D341Med (cell line): Measurements from ENCODE around the gene SLC38A1.
"Not testable (repeated sequence)": the region's sequence is repeated elsewhere in the genome, so short reads cannot be mapped to it uniquely, and the experiment has no call there.

Experiments used
- DNase-seq: peaks from one replicate; pipeline ENCODE4 v3.0.0; 2012; ENCODE audit warnings: low spot score

SLC38A1 gene

DNA sequence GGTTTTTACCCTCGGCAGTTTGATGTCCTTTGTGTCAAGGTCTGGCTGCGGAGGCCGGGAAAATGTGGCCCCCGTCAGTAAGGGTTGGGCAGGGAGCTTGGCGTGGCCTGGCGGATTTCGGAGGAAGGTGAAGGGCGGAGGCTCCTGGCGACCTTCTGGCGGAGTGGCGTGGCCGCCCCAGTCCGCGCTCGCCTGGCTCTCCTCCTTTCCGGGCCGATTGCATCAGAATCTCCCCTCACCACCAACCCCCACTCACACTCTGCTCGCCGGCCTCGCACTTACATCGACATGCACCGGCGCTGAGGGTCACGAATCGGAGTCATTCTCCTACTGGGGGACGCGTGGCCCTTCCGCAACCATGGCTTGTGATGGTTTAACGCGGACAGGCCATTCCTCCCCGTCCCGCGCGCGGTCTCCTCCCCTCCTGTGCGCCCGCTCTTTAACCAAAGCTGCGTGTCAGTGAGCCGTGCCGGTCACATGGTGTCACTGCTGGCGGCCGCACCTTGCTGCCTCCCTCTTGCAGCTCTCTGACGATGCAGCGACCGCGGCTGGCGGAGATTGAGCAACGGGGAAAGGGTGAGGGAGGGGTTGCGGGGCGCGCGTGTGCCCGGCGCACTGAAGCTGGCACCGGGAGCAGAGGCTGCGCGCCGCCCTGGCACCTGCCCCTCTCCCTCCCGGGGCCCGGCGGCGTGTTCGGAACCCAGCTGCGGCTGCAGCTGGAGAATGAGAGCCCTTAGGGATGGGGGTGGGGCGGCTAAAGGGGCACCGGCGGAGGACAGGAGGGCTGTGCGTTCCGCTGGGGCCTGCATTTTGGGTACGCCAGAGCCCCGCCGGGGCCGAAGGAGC lies at the start of gene SLC38A1:
SLC38A1 (minus strand) TSS at position 461 of the 846 bp plus-strand sequence. CDS start 29,243 bp downstream, outside the sequence.
- DNase-seq: peak; percentile 85

DNA sequence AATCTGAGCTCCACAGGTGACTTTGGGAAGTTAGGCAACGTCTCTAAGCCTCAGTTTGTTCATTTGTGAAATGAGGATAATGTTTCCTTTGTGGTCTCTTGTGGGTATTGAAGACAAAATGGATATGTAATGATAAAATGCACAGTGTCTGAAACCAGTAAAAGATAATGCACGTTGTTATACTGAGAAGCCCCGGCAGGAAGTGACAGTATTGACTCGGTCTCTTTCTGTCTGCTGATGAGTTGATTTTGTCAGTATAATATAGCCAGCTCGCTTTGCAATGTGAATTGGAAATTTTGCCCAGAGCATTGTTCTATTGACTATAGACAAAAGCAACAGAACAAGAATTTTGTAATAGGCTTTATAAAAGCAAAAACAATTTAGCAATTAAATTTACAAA lies 49.2 kb upstream of the SLC38A1 start:
- no peak for DNase-seq

DNA sequence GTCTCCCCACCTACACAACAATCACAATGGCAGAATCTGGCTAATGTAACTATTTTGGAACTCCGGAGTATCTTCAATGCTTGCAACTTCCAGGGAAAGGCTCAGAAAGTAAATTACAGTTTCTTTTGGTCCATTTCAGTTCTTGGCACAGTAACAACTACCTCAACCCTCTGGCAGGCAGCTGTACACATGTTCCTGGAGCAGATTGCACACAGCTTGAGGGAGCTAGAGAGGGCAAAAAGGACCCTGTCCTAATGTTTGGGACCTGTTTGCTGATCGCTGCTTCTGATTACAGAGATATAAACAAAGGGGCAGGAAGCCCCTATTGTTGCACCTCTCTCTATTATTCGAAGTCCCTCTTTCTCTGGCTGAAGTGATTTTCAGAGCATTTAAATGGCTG lies 35.2 kb upstream of the SLC38A1 start:
- no peak for DNase-seq

DNA sequence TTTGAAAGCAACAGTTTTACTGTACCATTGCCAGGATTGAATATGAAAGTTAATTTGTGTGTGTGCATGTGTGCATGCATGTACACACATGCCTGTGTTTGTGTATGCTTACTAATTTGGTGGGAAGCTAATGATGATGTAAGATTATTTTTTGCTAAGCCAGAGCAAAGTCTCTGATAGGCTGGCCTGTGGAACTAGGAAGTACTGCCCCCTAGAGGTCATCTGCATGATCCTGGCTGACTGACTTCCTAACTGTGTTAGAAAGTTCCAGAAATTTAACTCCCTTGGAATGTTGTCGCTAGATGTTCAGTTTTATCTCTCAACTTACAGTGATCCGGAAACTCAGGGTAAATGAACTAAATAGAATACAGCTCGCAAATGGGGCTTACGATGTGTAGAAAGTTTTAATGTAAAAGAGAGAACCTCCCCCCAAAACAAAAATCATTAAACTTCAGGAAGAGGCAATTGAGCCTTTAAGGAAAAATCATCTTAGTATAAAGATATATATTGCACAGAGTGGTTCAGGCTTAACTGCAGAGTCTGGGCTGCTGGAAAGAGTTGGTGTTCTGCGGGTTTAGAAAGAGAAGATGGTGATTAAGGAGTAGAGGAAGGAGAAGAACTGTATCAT lies 34.3 kb upstream of the SLC38A1 start:
- DNase-seq: peak; percentile 63

DNA sequence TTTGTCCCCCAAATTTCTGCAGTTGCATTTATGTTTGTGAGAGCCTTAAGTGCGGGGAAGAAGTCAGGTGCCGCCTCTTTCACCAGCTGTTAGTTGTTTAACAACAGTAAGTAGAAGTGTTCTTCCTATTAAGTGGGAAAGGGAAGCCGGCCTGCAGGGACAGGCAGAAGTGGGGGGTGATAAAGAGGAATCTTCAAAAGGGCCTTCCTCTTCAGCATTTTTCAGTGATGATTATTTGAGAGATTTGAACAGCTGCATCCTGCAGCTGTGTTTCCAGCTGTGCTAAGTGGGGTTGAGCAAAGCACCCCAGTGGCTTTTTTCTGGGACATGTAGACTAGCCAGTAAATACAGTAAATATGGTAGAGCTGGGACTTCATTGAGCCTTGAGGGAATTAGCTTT lies 32.1 kb upstream of the SLC38A1 start:
- no peak for DNase-seq

DNA sequence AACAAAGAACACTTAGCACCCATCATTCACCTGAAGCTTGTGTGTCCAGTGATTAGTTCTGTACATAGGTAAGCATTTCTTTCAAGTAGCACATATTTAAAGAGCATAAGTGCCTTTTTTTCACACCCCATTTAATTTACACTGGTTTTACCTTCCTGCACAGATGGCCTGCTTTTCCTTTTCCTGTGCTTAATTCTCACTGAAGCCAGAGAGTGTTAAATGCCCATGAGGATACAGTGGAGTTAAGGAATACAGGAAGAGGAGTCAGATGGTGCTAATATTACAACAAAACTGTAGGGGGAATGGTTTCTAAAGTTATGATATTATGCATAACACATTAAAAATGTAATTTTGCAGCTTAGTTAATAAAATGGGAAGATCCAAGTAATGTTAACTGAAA lies 31.0 kb upstream of the SLC38A1 start:
- DNase-seq: no peak

DNA sequence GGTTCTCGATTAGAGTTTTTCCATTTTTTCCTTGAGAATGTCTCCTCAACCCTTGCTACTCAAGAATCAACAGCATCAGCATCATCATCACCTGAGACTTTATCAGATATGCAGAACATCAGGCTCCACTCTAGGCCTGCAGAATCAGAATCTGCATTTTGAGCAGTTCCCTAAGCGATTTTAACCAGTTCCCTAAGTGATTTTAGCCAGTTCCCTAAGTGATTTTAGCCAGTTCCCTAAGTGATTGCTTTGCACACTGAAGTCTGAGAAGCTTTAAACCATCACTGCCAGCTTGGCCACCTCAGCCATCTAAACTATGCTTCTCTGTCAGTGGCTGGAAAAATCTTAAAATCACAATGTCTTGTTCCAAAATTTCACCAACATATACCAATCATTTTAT lies 29.4 kb upstream of the SLC38A1 start:
- no peak for DNase-seq

DNA sequence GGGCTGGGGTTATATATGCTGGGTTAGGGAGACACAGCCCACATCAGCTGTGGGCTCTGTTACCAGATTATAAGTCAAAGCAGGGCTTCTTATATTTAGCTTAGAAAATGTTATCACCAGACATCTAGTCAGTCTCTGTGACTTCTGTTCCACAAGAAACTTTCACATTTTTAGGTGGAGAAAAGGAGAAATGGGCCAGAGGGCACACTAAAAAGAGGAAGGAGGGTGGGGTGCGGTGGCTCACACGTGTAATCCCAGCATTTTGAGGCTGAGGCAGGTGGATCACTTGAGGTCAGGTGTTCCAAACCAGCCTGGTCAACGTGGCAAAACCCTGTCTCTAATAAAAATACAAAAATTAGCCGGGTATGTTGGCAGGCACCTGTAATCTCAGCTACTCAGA lies 28.0 kb upstream of the SLC38A1 start:
- DNase-seq: no peak

DNA sequence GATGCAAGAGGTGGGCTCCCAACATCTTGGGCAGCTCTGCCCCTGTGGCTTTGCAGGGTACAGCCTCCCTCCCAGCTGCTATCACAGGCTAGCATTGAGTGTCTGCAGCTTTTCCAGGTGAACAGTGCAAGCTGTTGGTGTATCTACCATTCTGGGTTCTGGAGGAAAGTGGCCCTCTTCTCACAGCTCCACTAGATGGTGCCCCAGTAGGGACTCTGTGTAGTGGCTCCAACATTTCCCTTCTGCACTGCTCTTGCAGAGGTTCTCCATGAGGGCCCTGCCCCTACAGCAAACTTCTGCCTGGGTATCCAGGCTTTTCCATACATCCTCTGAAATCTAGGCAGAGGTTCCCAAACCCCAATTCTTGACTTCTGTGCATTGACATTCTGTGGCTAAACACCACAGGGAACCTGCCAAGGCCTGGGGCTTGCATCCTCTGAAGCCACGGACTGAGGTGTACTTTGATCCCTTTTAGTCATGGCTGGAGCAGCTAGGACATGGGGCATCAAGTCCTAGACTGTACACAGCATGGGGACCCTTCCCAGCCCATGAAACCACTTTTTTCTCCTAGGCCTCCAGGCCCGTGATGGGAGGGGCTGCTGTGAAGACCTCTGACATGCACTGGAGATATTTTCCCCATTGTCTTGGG lies 24.0 kb upstream of the SLC38A1 start:
- no peak for DNase-seq

DNA sequence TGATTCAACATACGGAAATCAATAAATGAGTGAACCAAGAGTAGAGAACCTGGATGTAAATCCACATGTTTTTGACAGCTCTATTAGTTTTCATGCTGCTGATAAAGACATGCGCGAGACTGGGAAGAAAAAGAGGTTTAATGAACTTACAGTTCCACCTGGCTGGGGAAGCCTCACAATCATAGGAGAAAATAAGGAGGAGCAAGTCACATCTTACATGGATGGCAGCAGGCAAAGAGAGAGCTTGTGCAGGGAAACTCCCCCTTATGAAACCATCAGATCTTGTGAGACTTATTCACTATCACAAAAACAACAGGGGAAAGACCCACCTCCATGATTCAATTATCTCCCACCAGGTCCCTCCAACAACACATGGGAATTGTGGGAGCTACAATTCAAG lies 23.1 kb upstream of the SLC38A1 start:
- DNase-seq: not testable (repeated sequence)

DNA sequence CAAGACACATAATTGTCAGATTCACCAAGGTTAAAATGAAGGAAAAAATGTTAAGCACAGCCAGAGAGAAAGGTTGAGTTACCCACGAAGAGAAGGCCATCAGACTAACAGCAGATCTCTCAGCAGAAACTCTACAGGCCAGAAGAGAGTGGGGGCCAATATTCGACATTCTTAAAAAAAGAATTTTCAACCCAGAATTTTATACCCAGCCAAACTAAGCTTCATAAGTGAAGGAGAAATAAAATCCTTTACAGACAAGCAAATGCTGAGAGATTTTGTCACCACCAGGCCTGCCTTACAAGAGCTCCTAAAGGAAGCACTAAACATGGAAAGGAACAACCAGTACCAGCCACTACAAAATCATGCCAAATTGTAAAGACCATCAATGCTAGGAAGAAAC lies 16.3 kb upstream of the SLC38A1 start:
- DNase-seq: not testable (repeated sequence)

DNA sequence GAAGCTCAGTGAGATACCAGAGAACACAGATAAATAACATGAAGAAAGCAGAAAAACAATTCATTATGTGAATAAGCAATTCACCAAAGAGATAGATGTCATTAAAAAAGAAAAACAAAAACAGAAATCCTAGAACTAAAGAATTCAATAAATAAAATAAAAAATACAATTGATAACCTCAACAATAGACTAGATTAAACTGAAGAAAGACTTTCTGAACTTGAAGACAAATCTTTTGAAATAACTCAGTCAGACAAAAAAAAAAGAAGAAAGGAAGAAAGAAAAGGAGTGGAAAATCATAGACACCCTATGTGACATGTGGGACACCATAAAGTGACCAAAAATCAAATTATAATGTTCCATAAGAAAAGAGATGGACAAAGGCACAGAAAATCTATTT lies 14.0 kb upstream of the SLC38A1 start:
- no peak for DNase-seq

DNA sequence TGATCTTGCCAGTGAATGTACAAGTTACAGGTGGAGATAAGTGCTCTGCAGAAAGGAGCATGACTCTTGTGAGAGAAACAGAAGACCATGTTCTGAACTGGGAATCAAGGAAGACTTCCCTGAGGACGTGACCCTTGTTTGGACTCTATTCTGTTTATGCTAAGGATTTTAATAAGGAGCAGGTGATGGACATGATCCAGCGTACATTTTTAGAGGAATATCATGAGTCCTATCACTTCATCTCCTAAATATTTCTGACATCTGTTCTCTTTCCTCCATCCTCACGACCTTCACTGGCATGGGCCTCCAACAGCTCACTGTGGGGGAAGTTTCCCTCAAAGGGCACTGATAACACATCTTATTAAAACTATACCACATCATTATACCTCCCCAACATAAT lies 7.9 kb upstream of the SLC38A1 start:
- no peak for DNase-seq

DNA sequence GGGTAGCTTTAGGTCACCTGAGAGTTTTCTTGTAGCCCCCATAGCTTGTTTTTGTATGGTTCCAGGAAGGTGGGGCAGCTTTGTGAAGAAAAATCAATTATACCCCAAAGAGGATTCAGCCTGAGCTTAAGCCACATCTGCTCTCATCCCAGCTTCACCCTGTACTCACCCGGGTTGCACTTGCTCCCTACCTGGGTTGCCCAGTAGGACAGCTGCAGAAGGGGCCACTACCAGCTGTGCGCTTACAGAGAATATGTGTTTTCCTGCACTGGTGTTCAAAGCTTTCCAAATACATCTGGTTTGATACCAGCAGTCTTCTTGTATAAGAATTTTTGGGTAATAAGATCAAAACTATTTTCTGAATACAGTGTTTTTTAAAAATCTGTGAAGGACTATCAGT lies 3.0 kb upstream of the SLC38A1 start:
- DNase-seq: peak; percentile 75

DNA sequence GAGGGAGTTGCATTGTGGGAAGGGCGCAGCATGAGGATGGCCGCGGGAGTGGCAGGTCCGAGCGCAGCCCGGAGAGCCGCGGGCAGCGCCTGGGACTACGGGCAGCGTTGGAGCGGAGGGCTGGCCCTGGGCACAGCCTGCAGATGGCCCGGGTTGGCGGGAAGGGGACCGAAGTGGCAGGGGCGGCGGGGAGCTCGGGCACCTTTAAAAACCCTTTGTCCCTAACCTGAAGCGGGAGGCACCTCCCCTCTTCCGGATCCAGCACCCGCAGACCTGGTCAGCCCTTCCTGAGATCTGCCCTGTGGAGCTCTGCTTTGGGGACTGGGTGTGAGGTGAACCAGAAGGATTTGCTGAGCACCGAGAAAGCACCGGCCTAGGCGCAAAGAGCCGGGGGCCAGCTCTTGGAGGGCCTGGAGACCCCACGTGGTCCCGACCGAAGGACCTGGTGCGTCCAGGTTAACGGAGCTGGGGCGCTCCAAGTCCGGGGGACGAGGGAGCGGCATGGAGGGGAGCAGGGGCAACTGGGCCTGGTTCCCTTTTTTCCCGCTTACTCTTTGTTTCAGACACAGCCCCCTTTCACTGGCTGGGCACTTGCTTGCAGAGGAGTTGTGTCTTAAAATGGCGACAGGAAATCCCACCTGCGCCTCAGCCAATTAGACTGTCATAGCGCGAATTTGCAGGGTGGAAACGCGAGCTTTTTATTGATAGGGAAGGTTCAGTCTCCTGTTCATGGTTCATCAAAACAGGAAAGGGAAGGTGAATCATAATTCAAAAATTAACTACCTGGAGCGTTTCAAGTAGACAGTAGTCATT lies 792 bp upstream of the SLC38A1 start:
- DNase-seq: no peak

DNA sequence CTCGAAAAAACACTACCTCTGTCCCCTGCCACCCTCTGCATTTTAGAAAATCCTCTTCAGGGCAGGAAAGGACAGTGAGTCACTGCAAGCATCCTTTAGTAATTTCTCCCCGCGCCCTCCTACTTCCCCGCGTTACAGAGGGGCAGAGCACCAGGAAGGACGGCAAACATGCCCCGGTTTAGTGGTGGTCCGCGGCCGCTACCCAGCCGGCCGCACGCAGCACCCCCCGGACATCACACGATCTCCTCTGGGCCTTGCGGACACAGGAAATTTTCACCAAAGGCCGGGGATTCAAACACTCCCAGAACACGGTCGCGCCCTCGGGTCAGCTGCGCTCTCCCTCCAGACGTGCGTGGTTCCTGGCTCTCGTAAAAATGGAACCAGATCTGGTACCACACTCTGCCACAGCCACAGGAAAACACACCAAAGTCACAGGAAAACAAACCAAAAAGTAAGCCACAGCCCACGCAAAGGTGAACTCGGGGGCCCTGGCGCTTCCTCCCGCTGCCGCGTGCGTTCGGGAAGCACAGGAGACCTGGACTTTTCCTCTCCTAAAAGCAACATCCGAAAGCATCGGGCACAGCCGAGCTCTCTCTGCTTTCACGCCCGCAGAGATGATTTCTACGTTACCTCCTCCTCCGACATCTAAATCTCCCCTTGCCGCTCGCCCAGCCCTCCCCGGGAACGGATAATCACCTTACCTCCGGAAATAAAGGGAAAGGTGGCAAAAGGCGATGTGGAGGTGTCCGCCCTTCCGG lies 839 bp downstream of the SLC38A1 start:
- DNase-seq: peak; percentile 46

DNA sequence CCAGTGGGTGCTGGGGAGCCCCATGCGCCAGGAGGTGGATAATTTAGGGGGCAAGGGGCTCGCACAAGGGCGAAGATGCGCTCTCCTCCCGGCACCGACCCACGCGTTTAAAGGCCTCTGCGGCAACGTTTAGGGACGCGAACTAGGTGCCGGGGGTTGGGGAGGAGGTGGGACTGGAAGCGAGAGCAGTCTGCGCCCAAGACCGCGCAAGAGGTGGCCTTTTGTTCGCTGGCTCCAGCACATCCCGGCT lies 1.3 kb downstream of the SLC38A1 start:
- DNase-seq: peak; percentile 58

DNA sequence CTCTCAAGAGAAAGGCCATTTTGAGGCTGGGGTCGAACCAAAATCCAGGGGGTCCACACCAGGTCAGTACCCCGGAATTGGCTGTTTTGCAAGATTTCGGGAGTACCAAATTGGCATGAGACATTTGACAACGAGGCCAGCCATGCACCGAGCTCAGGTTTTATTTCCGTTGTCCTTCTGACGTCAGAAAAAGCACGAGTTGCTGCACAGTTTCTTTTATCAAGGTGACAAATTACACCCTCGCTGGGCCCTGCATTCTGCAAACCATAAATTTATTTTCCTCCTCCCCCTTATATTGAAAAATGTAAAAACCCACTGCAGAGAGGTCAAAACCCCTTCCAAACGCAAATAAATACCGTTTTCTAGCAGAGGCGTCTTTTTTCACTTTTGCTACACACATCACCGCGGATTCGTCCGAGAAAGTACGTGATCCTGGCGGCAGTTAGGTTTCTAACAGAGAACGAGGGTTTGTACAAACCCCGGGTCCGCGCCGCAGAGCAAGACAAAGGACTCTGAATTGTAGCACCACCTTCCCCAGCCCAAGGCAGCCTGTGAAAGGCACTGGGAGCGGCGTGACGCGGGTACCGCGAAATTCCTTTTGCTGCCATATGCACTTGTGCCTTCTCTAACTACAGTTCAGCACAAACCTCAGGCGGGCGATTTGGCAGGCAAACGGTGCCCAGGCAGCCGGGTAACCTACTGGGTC lies 1.8 kb downstream of the SLC38A1 start:
- DNase-seq: peak; percentile 61

DNA sequence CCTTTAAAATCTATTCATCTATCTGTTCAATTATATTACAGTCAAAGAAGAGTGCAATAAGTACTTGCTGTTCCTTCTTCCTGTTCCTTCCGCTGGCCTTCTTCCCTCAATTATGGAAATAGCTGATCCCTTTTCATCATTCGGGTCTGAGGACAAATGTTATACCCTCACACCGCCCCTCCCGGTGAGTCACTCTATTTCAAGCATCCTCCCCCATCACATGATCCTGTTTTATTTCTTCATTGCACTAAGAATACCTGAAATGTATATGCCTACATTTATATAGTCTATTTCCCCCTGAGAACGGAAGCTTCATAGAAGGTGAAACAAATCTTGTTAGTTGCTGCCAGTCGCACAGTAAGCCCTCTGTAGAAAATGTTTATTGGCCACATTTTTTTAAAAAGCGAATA lies 2.5 kb downstream of the SLC38A1 start:
- no peak for DNase-seq

DNA sequence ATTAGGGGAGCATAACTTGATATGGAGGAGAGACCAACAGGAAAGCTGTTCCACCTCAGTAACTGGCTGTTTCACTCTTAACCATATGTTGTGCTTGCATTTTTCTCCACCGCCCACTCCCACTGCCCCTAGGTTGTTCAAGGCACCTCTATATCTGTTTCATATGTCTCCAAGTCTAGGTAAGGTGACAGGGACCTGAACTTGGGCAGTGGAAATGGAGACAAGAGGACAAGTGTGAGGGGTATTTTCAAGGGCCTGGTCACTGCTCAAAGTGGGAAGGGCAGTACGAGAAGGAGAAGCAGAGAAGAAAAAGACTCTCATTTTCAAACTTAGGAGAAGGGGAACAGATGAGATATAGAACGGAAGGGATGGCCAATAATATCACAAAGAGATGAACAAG lies 3.1 kb downstream of the SLC38A1 start:
- DNase-seq: no peak

DNA sequence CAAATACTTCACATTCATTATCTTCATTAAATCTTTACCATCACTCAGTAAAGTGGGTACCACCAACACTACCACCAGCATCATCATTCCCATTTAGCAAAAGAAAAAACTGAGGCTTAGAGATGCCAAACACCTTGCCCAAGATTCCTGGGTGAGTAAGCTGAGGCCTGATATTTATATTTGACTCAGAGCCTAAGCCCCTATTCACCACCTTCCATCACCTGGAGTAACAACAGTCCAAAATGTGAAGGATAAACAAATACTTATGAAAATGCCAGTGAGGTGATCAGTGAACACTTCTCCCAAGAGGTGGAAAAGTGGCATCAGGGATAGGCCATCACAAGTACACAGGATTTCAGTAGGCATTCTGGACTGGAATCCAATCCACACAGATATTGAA lies 3.7 kb downstream of the SLC38A1 start:
- DNase-seq: no peak
